Neuronal stem cell (in vitro differentiated cells): Measurements from ENCODE around the gene AP1G1.

Experiments
- DNase-seq: peaks from one replicate; pipeline ENCODE4 v3.0.0-alpha.2; 2013; ENCODE audit warnings: low spot score
- H2AFZ ChIP-seq: one replicate; pipeline ENCODE4 v1.6.1; 2013; ENCODE audit warnings: mild to moderate bottlenecking, low read length, inconsistent platforms
- H2AK5ac ChIP-seq: 2 replicates; pipeline ENCODE4 v1.6.1; 2013; ENCODE audit warnings: low read depth, mild to moderate bottlenecking, inconsistent platforms, low read length, moderate library complexity, mixed read lengths
- H2BK120ac ChIP-seq: 2 replicates; pipeline ENCODE4 v1.6.1; 2013; ENCODE audit warnings: low read depth, mild to moderate bottlenecking, inconsistent platforms, low read length, moderate library complexity, mixed read lengths
- H2BK12ac ChIP-seq: one replicate; pipeline ENCODE4 v1.6.1; 2013; ENCODE audit warnings: low read length, inconsistent platforms
- H2BK15ac ChIP-seq: 2 replicates; pipeline ENCODE4 v1.6.1; 2013; ENCODE audit warnings: mild to moderate bottlenecking, low read length, inconsistent platforms, mixed read lengths
- H2BK5ac ChIP-seq: one replicate; pipeline ENCODE4 v1.6.1; 2013; ENCODE audit warnings: inconsistent platforms, mild to moderate bottlenecking, low read length, moderate library complexity
- H3K14ac ChIP-seq: one replicate; pipeline ENCODE4 v1.6.1; 2013; ENCODE audit warnings: low read length, inconsistent platforms
- H3K18ac ChIP-seq: 2 replicates; pipeline ENCODE4 v1.6.1; 2013; ENCODE audit warnings: low read length, inconsistent platforms
- H3K23ac ChIP-seq: 2 replicates; pipeline ENCODE4 v1.6.1; 2013; ENCODE audit warnings: low read depth, mild to moderate bottlenecking, mixed read lengths, low read length, inconsistent platforms; ENCODE audit not compliant: poor library complexity
- H3K27ac ChIP-seq: replicated peaks from 3 replicates; pipeline ENCODE4 v1.5.1; 2013; ENCODE audit warnings: low read length, inconsistent platforms
- H3K27me3 ChIP-seq, 3 experiments: 2 replicates each; pipeline ENCODE4 v1.6.1; 2013; ENCODE audit warnings: low read length in 3 of 3, mild to moderate bottlenecking in 2 of 3, inconsistent platforms in 1 of 3, low read depth in 1 of 3, mixed read lengths in 1 of 3, moderate library complexity in 1 of 3; ENCODE audit not compliant: control insufficient read depth in 3 of 3, insufficient read depth in 3 of 3
- H3K36me3 ChIP-seq, 2 donors: replicated peaks in 1 of 2; 2 replicates each; pipeline ENCODE4 v1.6.1; 2013; ENCODE audit warnings: low read length in 2 of 2; ENCODE audit not compliant: control insufficient read depth in 2 of 2, insufficient read depth in 2 of 2
- H3K4ac ChIP-seq: 2 replicates; pipeline ENCODE4 v1.6.1; 2013; ENCODE audit warnings: inconsistent platforms, mild to moderate bottlenecking, low read length, moderate library complexity
- H3K4me1 ChIP-seq, 2 donors: 1 replicate in 1 of 2; 2 replicates in 1 of 2; pipeline ENCODE4 v1.6.1; 2013; ENCODE audit warnings: low read length in 2 of 2, low read depth in 1 of 2; ENCODE audit not compliant: control insufficient read depth in 2 of 2, insufficient read depth in 1 of 2
- H3K4me2 ChIP-seq: one replicate; pipeline ENCODE4 v1.6.1; 2013; ENCODE audit warnings: mild to moderate bottlenecking, low read length, inconsistent platforms; ENCODE audit not compliant: insufficient read depth, poor library complexity, severe bottlenecking
- H3K4me3 ChIP-seq, 2 donors: 2 replicates each; pipeline ENCODE4 v1.5.1; 2013; ENCODE audit warnings: low read length in 2 of 2, mild to moderate bottlenecking in 2 of 2, inconsistent platforms in 1 of 2, moderate library complexity in 1 of 2
- H3K79me1 ChIP-seq: one replicate; pipeline ENCODE4 v1.6.1; 2013; ENCODE audit warnings: low read depth, mild to moderate bottlenecking, inconsistent platforms, low read length, moderate library complexity
- H3K9ac ChIP-seq: one replicate; pipeline ENCODE4 v1.6.1; 2013; ENCODE audit warnings: mild to moderate bottlenecking, low read depth, low read length, inconsistent platforms; ENCODE audit not compliant: poor library complexity
- H3K9me3 ChIP-seq, 2 donors: replicated peaks in 1 of 2; 2 replicates each; pipeline versions ENCODE3 to v1.6.1; 2013; ENCODE audit warnings: low read length in 2 of 2, mild to moderate bottlenecking in 2 of 2, inconsistent platforms in 1 of 2, low read depth in 1 of 2, mixed read lengths in 1 of 2, moderate library complexity in 1 of 2; ENCODE audit not compliant: control insufficient read depth in 2 of 2, insufficient read depth in 1 of 2
- H4K8ac ChIP-seq: one replicate; pipeline ENCODE4 v1.6.1; 2013; ENCODE audit warnings: low read depth, mild to moderate bottlenecking, inconsistent platforms, low read length, moderate library complexity
- H4K91ac ChIP-seq: one replicate; pipeline ENCODE4 v1.6.1; 2013; ENCODE audit warnings: low read length, low read depth, mild to moderate bottlenecking, inconsistent platforms; ENCODE audit not compliant: poor library complexity
- WGBS, 2 donors: extraction: QIAGEN DNeasy Blood & Tissue Kit; methylation state at CpG; one replicate each; pipeline ENCODE4 v1.1.7; 2013; ENCODE audit warnings: missing lambda C conversion rate in 2 of 2, mixed read lengths in 1 of 2; ENCODE audit not compliant: insufficient read length in 2 of 2, insufficient replicate concordance in 1 of 2; ENCODE audit errors: extremely low coverage in 2 of 2; 5-methylcytosine and 5-hydroxymethylcytosine counted together

The AP1G1 gene

GRCh38 chr16:71853413-71853812 is 44.8 kb upstream of the AP1G1 start:
- Histone ChIP-seq H3K27ac (no peak overlapping the region), H3K14ac (no peak overlapping the region), H2AK5ac (no peak overlapping the region), H3K27me3 (no peaks in the 10 kb centered on the region), H3K4ac (no peak overlapping the region), H3K9me3 (no peaks in the 10 kb centered on the region), H2BK12ac (no peak overlapping the region), H3K23ac (no peak overlapping the region), H3K9ac (no peak overlapping the region), H2AFZ (no peak overlapping the region), H3K36me3 (peaks cover 27 to 99% of the 10 kb centered on the region in 2 donors), H3K18ac (no peak overlapping the region), H2BK120ac (no peak overlapping the region), H4K91ac (no peak overlapping the region), H4K8ac (no peak overlapping the region), H2BK15ac (no peak overlapping the region), H2BK5ac (no peak overlapping the region), H3K79me1 (no peaks in the 10 kb centered on the region), H3K4me2 (no peak overlapping the region), H3K4me3 (no peak overlapping the region), H3K4me1 (no peaks in the 10 kb centered on the region)
- no peak for DNase-seq
- WGBS, 2 donors: no CpG with 5 or more reads among the region's 4 CpGs

DNA sequence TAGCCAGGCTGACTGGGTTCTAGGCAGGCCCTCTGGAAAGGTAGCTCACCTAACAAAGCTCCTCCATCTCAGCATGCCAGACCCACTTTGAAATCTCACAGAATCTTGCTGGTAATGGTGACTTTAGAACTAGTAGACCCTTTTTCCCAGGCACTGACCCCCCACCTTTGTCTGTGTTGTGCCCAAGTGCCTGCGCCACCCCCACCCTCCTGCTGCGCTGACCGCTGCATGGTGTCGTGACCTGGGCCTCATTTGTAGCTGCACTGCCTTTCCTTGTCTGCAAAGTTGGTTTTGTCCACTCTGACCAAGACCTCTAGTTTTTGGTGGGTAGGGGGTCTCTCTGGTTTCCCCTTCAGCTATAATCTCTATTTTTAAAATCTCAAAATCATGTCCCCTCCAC is 43.9 kb upstream of the AP1G1 start:
- H3K36me3 ChIP-seq: peaks cover 32 to 100% of the 10 kb centered on the region in 2 donors
- no CpG with 5 or more reads among the region's 4 CpGs for WGBS, 2 donors
- H3K23ac ChIP-seq: no peak overlapping the region

GRCh38 chr16:71852158-71852557 is 43.5 kb upstream of the AP1G1 start:
- Histone ChIP-seq H3K23ac (no peak overlapping the region), H2BK5ac (no peak overlapping the region), H3K27me3 (no peaks in the 10 kb centered on the region), H3K9me3 (no peaks in the 10 kb centered on the region), H3K4me1 (peaks cover 0 to under 1% of the 10 kb centered on the region in 2 donors), H3K4ac (no peak overlapping the region), H2AK5ac (no peak overlapping the region), H2BK120ac (no peak overlapping the region), H2BK12ac (no peak overlapping the region), H3K79me1 (no peaks in the 10 kb centered on the region), H4K91ac (no peak overlapping the region), H2AFZ (no peak overlapping the region), H3K4me2 (no peak overlapping the region), H3K36me3 (peaks cover 32 to 96% of the 10 kb centered on the region in 2 donors), H3K27ac (no peak overlapping the region), H3K4me3 (no peak overlapping the region), H2BK15ac (no peak overlapping the region), H3K18ac (no peak overlapping the region), H4K8ac (no peak overlapping the region), H3K14ac (no peak overlapping the region), H3K9ac (no peak overlapping the region)
- WGBS, 2 donors: no CpG with 5 or more reads among the region's 3 CpGs
- no peak for DNase-seq

More for the DNA sequence above, 43.9 kb upstream of the AP1G1 start:
- Histone ChIP-seq H3K27me3 (no peaks in the 10 kb centered on the region), H4K91ac (no peak overlapping the region), H3K27ac (no peak overlapping the region), H3K4ac (no peak overlapping the region), H2AFZ (no peak overlapping the region), H2BK12ac (no peak overlapping the region), H3K4me2 (no peak overlapping the region), H3K79me1 (no peaks in the 10 kb centered on the region), H3K4me1 (no peaks in the 10 kb centered on the region), H3K9ac (no peak overlapping the region), H2BK5ac (no peak overlapping the region), H3K4me3 (no peak overlapping the region), H2BK120ac (no peak overlapping the region), H3K14ac (no peak overlapping the region), H4K8ac (no peak overlapping the region), H2BK15ac (no peak overlapping the region), H3K9me3 (no peaks in the 10 kb centered on the region), H3K18ac (no peak overlapping the region), H2AK5ac (no peak overlapping the region)
- DNase-seq: no peak

- Histone ChIP-seq H3K14ac (no peak overlapping the region), H3K4me3 (no peak overlapping the region), H3K36me3 (peaks cover 32 to 92% of the 10 kb centered on the region in 2 donors), H3K4ac (no peak overlapping the region), H2AFZ (no peak overlapping the region), H3K23ac (no peak overlapping the region), H2BK120ac (no peak overlapping the region), H3K18ac (no peak overlapping the region), H3K4me1 (peaks cover 3 to 5% of the 10 kb centered on the region in 2 donors), H3K4me2 (no peak overlapping the region), H2BK5ac (no peak overlapping the region), H4K91ac (no peak overlapping the region), H3K79me1 (no peaks in the 10 kb centered on the region), H2BK12ac (no peak overlapping the region), H3K9me3 (no peaks in the 10 kb centered on the region), H2BK15ac (no peak overlapping the region), H2AK5ac (no peak overlapping the region), H3K9ac (no peak overlapping the region), H3K27ac (no peak overlapping the region), H3K27me3 (no peaks in the 10 kb centered on the region), H4K8ac (no peak overlapping the region)
- no CpG with 5 or more reads among the region's 8 CpGs for WGBS, 2 donors
- no peak for DNase-seq
Observed at GRCh38 chr16:71851746-71852145, 43.1 kb upstream of the AP1G1 start.
